ENCODE data around the gene GRB7. TPM values are rescaled to one million over a fixed set of nuclear protein-coding genes. Genes with fewer than 3 reads are reported as not detected.

The GRB7 gene
- total and polyA plus RNA-seq, 9 of the 15 experiments (the other 6 are each of a cell fraction or from before 2014, with no cell fraction given): 0.04 to 6.2 (median 2.2) TPM

DNA sequence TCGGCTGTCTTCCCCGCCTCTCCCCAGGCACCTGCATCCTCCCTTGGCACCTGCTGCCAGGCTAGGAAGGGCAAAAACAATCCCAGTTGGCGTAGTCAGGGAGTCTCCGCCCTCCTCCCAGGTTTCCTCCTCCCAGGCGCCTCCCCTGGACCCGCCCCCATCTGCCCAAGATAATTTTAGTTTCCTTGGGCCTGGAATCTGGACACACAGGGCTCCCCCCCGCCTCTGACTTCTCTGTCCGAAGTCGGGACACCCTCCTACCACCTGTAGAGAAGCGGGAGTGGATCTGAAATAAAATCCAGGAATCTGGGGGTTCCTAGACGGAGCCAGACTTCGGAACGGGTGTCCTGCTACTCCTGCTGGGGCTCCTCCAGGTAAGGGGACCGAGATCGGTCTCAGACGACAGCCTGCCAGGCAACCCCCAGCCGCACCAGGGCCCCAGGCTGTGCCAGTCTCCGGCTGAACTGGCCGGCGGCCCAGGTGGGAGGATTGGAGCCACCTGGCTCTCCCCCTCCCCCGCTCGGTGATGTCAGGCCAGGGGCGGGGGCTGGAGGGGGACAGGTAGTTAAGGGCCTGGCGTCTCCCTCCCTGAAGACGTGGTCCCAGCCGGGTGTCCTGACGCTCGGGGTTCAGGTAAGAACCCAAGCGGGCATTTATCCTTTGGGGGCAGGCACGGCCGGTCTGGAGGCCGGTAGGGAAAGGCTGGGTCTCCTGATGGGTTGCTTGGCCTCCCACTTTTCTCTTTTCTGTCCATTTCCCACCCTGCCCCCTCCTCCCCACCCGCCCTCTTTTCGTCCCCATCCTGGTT lies at the start of gene GRB7 (continued):
- TF ChIP-seq, protein P1, sequence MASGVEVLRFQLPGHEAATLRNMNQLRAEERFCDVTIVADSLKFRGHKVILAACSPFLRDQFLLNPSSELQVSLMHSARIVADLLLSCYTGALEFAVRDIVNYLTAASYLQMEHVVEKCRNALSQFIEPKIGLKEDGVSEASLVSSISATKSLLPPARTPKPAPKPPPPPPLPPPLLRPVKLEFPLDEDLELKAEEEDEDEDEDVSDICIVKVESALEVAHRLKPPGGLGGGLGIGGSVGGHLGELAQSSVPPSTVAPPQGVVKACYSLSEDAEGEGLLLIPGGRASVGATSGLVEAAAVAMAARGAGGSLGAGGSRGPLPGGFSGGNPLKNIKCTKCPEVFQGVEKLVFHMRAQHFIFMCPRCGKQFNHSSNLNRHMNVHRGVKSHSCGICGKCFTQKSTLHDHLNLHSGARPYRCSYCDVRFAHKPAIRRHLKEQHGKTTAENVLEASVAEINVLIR (CRISPR knock-in tag; IDR thresholded peaks at IDR 0.05): no peak
- TF ChIP-seq ATF1 (CRISPR knock-in tag; IDR thresholded peaks at IDR 0.05): no peak
- peak; percentile 71; the same call in 1 of the 2 replicates for TF ChIP-seq ATF1 (tag; IDR thresholded peaks at IDR 0.05)
- TF ChIP-seq ETS2 (tag; IDR thresholded peaks at IDR 0.05; ENCODE audit: borderline replicate concordance, poor library complexity, severe bottlenecking): no peak
- TF ChIP-seq, protein P2, sequence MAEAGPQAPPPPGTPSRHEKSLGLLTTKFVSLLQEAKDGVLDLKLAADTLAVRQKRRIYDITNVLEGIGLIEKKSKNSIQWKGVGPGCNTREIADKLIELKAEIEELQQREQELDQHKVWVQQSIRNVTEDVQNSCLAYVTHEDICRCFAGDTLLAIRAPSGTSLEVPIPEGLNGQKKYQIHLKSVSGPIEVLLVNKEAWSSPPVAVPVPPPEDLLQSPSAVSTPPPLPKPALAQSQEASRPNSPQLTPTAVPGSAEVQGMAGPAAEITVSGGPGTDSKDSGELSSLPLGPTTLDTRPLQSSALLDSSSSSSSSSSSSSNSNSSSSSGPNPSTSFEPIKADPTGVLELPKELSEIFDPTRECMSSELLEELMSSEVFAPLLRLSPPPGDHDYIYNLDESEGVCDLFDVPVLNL (CRISPR knock-in tag; IDR thresholded peaks at IDR 0.05; ENCODE audit: low read depth): no peak
- TF ChIP-seq TFAP4 (CRISPR knock-in tag; IDR thresholded peaks at IDR 0.05; ENCODE audit: borderline replicate concordance): peak; percentile 25; the same call in 1 of the 2 replicates

All from K562 (cell line).